ENCODE results near the gene HTATIP2.

HTATIP2 gene

DNA sequence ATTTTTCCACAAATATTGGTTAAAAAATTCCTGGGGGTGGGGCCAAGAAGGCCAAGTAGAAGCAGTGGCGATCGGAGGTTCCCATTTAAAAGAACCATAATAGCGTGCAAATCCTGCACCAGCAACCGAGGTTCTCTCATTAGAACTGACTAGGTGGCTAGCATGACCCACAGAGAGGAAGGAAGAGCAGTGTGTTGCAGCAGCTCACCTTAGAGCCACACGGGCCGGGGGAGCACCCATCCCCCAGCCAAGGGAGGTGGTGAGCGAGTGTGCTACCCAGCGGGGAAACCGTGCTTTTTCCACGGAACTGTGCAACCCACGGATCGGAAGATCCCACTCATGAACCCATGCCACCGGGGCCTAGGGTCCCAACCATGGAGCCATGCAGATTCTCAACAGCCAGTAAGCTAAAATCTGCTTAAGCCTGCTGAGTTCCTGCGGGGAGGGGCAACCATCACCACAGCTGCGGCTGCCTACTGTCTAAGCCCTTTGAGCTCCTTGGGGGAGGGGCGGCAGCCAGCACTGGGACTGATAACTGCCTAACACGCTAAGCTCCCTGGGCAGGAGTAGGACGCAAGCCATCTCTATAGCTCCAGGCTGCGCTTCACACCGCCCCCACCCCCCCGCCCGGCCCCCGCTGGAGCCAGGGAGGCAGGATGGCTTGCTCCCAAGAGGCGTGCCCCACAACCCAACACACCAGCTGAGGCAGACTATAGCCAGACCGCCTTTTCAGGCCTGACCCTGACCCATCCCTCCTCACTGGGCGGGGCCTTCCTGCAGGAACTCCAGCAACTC, 21.0 kb upstream of the HTATIP2 start:
- no peak for ATAC-seq
- TF ChIP-seq TOX (CRISPR knock-in tag; IDR thresholded peaks at IDR 0.05; ENCODE audit: borderline replicate concordance) (no peak), TCF4 (CRISPR knock-in tag; IDR thresholded peaks at IDR 0.05; ENCODE audit: borderline replicate concordance) (no peak), GLIS3 (CRISPR knock-in tag; IDR thresholded peaks at IDR 0.05) (no peak), OSR1 (CRISPR knock-in tag; IDR thresholded peaks at IDR 0.05) (no peak), RARB (CRISPR knock-in tag; IDR thresholded peaks at IDR 0.05) (no peak), SNAI2 (CRISPR knock-in tag; IDR thresholded peaks at IDR 0.05) (no peak)
- TF ChIP-seq, protein P1, sequence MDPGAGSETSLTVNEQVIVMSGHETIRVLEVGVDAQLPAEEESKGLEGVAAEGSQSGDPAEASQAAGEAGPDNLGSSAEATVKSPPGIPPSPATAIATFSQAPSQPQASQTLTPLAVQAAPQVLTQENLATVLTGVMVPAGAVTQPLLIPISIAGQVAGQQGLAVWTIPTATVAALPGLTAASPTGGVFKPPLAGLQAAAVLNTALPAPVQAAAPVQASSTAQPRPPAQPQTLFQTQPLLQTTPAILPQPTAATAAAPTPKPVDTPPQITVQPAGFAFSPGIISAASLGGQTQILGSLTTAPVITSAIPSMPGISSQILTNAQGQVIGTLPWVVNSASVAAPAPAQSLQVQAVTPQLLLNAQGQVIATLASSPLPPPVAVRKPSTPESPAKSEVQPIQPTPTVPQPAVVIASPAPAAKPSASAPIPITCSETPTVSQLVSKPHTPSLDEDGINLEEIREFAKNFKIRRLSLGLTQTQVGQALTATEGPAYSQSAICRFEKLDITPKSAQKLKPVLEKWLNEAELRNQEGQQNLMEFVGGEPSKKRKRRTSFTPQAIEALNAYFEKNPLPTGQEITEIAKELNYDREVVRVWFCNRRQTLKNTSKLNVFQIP (CRISPR knock-in tag; IDR thresholded peaks at IDR 0.05; ENCODE audit: borderline replicate concordance, low read depth) = no peak
- TF ChIP-seq, protein P2, sequence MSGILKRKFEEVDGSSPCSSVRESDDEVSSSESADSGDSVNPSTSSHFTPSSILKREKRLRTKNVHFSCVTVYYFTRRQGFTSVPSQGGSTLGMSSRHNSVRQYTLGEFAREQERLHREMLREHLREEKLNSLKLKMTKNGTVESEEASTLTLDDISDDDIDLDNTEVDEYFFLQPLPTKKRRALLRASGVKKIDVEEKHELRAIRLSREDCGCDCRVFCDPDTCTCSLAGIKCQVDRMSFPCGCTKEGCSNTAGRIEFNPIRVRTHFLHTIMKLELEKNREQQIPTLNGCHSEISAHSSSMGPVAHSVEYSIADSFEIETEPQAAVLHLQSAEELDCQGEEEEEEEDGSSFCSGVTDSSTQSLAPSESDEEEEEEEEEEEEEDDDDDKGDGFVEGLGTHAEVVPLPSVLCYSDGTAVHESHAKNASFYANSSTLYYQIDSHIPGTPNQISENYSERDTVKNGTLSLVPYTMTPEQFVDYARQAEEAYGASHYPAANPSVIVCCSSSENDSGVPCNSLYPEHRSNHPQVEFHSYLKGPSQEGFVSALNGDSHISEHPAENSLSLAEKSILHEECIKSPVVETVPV (CRISPR knock-in tag; IDR thresholded peaks at IDR 0.05) = no peak
- TF ChIP-seq, protein P3, sequence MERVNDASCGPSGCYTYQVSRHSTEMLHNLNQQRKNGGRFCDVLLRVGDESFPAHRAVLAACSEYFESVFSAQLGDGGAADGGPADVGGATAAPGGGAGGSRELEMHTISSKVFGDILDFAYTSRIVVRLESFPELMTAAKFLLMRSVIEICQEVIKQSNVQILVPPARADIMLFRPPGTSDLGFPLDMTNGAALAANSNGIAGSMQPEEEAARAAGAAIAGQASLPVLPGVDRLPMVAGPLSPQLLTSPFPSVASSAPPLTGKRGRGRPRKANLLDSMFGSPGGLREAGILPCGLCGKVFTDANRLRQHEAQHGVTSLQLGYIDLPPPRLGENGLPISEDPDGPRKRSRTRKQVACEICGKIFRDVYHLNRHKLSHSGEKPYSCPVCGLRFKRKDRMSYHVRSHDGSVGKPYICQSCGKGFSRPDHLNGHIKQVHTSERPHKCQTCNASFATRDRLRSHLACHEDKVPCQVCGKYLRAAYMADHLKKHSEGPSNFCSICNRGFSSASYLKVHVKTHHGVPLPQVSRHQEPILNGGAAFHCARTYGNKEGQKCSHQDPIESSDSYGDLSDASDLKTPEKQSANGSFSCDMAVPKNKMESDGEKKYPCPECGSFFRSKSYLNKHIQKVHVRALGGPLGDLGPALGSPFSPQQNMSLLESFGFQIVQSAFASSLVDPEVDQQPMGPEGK (CRISPR knock-in tag; IDR thresholded peaks at IDR 0.05; ENCODE audit: borderline replicate concordance) = no peak

DNA sequence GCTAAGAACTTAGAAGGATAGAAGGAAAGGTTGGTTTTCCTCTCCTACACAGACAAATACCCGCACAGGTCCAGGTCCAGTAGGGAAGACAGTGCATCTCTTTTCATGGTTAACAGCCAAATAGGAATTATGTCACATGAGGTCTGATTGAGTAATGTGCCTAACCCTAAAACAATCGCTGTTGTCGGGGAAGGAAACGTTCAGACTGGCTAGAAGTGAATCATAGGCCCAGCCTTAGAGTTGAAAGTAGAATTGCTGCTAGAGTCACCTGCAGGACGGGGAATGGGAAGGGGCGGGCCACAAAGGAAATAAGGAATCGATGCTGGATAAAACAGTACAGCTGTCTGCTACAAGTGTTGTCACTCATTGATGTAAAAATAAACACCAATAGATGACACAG, 12.4 kb upstream of the HTATIP2 start:
- no peak for ATAC-seq
- TF ChIP-seq GLIS3 (CRISPR knock-in tag; IDR thresholded peaks at IDR 0.05) (no peak), ESRRG (CRISPR knock-in tag; IDR thresholded peaks at IDR 0.05) (no peak)
- TF ChIP-seq, protein P2 (CRISPR knock-in tag; IDR thresholded peaks at IDR 0.05) = no peak

DNA sequence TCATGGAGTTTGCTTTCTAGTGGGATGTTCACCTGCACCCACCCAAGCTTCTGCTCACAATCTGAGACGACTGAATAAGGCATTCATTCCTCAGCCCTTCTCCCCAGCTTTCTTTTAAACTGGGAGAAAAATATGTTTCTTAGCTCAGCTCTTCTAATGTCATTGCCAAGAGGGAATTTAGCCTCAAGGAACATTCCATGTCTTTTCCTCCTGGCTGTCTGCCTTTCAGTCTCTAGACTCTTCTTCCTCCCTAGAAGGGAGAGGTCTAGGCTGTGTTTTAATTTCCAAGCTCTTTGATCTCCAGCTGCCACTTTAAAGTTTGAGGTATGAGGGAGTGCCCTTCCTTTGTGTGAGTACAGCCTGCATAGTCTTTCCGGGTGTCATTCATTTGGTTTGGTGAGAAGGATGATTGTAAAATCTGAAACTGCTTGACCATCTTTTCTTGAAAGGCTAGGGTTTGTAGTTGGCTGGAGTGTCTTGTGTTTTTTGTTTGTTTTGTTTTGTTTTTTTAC, 11.7 kb upstream of the HTATIP2 start:
- TF ChIP-seq, protein P4, sequence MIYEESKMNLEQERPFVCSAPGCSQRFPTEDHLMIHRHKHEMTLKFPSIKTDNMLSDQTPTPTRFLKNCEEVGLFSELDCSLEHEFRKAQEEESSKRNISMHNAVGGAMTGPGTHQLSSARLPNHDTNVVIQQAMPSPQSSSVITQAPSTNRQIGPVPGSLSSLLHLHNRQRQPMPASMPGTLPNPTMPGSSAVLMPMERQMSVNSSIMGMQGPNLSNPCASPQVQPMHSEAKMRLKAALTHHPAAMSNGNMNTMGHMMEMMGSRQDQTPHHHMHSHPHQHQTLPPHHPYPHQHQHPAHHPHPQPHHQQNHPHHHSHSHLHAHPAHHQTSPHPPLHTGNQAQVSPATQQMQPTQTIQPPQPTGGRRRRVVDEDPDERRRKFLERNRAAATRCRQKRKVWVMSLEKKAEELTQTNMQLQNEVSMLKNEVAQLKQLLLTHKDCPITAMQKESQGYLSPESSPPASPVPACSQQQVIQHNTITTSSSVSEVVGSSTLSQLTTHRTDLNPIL (CRISPR knock-in tag; IDR thresholded peaks at IDR 0.05; ENCODE audit: low read depth) = no peak
- no peak for TF ChIP-seq ESRRG (CRISPR knock-in tag; IDR thresholded peaks at IDR 0.05)
- no peak for TF ChIP-seq SNAI2 (CRISPR knock-in tag; IDR thresholded peaks at IDR 0.05)
- TF ChIP-seq ZNF565 (CRISPR knock-in tag; conservative IDR thresholded peaks at IDR 0.05; ENCODE audit: low read depth) = no peak
- no peak for TF ChIP-seq TCF4 (CRISPR knock-in tag; IDR thresholded peaks at IDR 0.05; ENCODE audit: borderline replicate concordance)
- TF ChIP-seq, protein P3 (CRISPR knock-in tag; IDR thresholded peaks at IDR 0.05; ENCODE audit: borderline replicate concordance) = no peak
- no peak for TF ChIP-seq OSR1 (CRISPR knock-in tag; IDR thresholded peaks at IDR 0.05)
- no peak for TF ChIP-seq ZNF70 (CRISPR knock-in tag; IDR thresholded peaks at IDR 0.05)
- no peak for TF ChIP-seq TOX (CRISPR knock-in tag; IDR thresholded peaks at IDR 0.05; ENCODE audit: borderline replicate concordance)
- no peak for TF ChIP-seq PPARA (CRISPR knock-in tag; IDR thresholded peaks at IDR 0.05; ENCODE audit: borderline replicate concordance)
- TF ChIP-seq ZC3H10 (CRISPR knock-in tag; IDR thresholded peaks at IDR 0.05) = no peak
- TF ChIP-seq, protein P2 (CRISPR knock-in tag; IDR thresholded peaks at IDR 0.05) = no peak
- TF ChIP-seq ZNF8 (CRISPR knock-in tag; IDR thresholded peaks at IDR 0.05) = no peak
- no peak for ATAC-seq

Data from SK-N-SH treated with all-trans-retinoic acid at 6 μM for 48 hours (cell line).